Dedifferentiated amniotic fluid mesenchymal stem cell (primary cell): ENCODE data around the gene MPPED2.

Experiments used
- DNase-seq: peaks from one replicate; pipeline ENCODE4 v3.0.0-alpha.2; 2016; ENCODE audit errors: extremely low spot score

The MPPED2 gene

GRCh38 chr11:30452842-30453241, 133.3 kb downstream of the MPPED2 start:
- DNase-seq = no peak

- no peak for DNase-seq
Observed at GRCh38 chr11:30452114-30452513, 134.0 kb downstream of the MPPED2 start.

- no peak for DNase-seq
Observed at GRCh38 chr11:30451626-30452025, 134.5 kb downstream of the MPPED2 start.

GRCh38 chr11:30451167-30451566, 135.0 kb downstream of the MPPED2 start:
- no peak for DNase-seq

- no peak for DNase-seq
Observed at GRCh38 chr11:30447058-30447640, 139.0 kb downstream of the MPPED2 start.

GRCh38 chr11:30446520-30446919, 139.6 kb downstream of the MPPED2 start:
- no peak for DNase-seq

GRCh38 chr11:30445056-30445455, 141.1 kb downstream of the MPPED2 start:
- DNase-seq = no peak

GRCh38 chr11:30440510-30440909, 145.6 kb downstream of the MPPED2 start:
- DNase-seq = no peak

GRCh38 chr11:30436801-30437200, 149.4 kb downstream of the MPPED2 start:
- no peak for DNase-seq

GRCh38 chr11:30435488-30435887, 150.7 kb downstream of the MPPED2 start:
- DNase-seq = no peak

- DNase-seq = no peak
Observed at GRCh38 chr11:30434901-30435300, 151.3 kb downstream of the MPPED2 start.

- no peak for DNase-seq
Observed at GRCh38 chr11:30433831-30434230, 152.3 kb downstream of the MPPED2 start.

GRCh38 chr11:30432716-30433115, 153.4 kb downstream of the MPPED2 start:
- DNase-seq = no peak

GRCh38 chr11:30432178-30432577, 154.0 kb downstream of the MPPED2 start:
- DNase-seq = no peak

GRCh38 chr11:30431127-30431814, 154.9 kb downstream of the MPPED2 start:
- DNase-seq = no peak

- no peak for DNase-seq
Observed at GRCh38 chr11:30429550-30429949, 156.6 kb downstream of the MPPED2 start.

- DNase-seq = no peak
Observed at GRCh38 chr11:30426781-30427180, 159.4 kb downstream of the MPPED2 start.

- no peak for DNase-seq
Observed at GRCh38 chr11:30424844-30425243, 161.3 kb downstream of the MPPED2 start.

- DNase-seq = no peak
Observed at GRCh38 chr11:30424321-30424720, 161.8 kb downstream of the MPPED2 start.

- DNase-seq = no peak
Observed at GRCh38 chr11:30423886-30424285, 162.3 kb downstream of the MPPED2 start.

GRCh38 chr11:30423279-30423648, 162.9 kb downstream of the MPPED2 start:
- no peak for DNase-seq

GRCh38 chr11:30422447-30423278, 163.5 kb downstream of the MPPED2 start:
- no peak for DNase-seq

GRCh38 chr11:30420233-30420787, 165.8 kb downstream of the MPPED2 start:
- no peak for DNase-seq
